NT2/D1 (cell line): ENCODE data around the gene KAZN.

Experiments used
- YY1 ChIP-seq: IDR thresholded peaks from 2 replicates; pipeline ENCODE4 v1.6.1; 2011; ENCODE audit not compliant: insufficient read length, insufficient read depth
- ZNF274 ChIP-seq: IDR thresholded peaks from 2 replicates; pipeline ENCODE4 v1.6.1; 2011; ENCODE audit warnings: mild to moderate bottlenecking, low read depth, low read length

DNA sequence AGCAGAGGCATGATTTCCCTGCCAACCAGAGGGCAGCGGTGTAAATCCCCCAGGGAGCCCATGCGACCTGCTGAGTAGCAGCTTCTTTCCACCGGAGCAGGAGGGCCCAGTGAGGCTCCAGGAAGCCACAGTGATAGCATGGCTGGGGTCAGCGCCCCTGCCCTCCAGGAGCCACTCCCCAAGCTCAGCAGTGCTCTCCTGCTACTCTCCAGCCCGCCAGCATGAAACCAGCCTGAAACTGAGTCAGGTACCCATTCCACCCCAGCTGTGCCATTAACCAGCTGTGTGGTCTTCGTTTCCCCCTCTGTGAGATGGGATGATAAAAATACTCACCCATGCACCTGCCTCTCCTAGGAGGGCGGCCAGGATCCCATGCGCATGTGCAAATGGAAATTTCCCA is 431.3 kb downstream of the KAZN start:
- TF ChIP-seq ZNF274 (no peak), YY1 (no peak)
